M059J (cell line): ENCODE data around the gene SIK1. TPM values are rescaled to one million over a fixed set of nuclear protein-coding genes. Genes with fewer than 3 reads are reported as not detected.
"Not testable (repeated sequence)": the region's sequence is repeated elsewhere in the genome, so short reads cannot be mapped to it uniquely, and the experiment has no call there.

Experiments
- DNase-seq: peaks from one replicate; pipeline ENCODE4 v3.0.0-alpha.2; 2012; ENCODE audit warnings: low read depth
- total RNA-seq: library from RNA; depleted of rRNA; stranded (reverse); fragments of >200 nt; shearing (Covaris generic); gene quantifications from 2 replicates; pipeline ENCODE4 v1.2.3, GENCODE V29; 2014

SIK1 gene
- total RNA-seq, 1 experiment from 2014 or later = 3.6 TPM

DNA sequence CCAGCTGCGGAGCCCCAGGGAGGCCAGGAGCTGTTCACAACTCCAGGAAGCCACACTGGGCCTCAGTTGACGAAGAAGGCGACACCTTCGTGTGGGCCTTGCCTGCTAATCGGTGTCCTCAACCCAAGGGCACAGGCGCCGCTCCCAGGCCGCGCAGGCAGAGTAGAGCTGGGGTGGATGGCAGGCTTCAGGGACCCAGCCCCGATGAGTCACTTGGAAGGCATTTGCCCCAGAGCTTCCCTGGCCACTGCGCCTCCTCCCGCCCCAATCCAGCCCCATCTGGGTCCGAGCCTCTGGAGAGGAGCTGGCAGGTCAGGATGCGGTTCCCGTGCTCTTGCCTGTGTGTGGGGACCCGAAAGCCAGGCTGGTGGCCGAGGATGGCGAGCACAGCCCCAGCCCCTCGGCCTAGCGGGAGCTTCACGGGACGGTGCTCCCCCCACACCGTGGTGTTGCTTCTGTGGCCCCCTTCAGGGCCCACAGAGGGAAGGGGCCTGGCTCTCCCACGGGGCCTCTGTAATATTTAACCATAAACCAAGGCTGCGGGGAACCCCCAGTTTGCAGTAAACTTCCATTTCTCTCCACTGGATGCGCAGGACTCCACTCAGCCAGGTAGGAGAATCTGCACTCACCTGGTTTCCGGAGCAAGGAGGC is 30.0 kb downstream of the SIK1 start:
- DNase-seq = not testable (repeated sequence)

DNA sequence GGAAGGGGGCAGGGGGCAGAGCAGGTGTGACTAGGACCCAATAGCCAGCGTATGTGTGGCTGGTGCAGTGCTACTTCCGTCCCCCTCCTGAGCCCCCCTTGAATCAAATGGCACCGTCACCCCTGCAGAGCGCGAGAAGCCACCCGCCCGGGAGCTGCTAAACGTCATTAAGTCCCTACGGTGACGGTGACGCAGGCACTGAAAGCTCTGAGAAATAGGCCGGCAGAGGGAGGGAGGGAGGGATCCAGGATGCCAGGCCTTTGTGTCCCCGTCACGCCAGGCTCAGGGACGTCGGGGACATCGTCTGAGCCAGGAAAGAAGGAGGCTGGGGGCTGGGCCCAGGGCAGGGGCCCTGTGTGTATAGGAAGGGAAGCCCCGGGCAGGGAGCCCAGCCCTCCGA is 43.6 kb downstream of the SIK1 start:
- not testable (repeated sequence) for DNase-seq

DNA sequence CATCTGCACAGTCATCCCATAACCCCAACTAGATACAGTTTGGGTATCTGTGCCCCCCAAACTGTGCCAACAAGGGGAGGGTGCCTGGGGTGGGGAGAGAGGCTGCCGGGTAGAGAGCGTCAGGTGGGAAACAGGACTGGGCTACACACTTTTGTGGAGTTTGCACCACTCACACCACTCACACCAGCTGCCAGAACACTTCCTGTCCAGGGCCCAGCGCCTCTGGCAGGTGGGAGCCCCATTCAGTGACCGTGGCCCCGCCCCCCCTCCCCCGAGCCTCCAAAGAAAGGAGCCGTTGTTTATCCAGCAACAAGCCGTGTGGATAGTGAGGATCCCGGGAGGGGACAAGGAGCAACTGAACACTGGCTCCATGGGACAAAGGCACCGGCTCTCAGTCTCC is 44.0 kb downstream of the SIK1 start:
- not testable (repeated sequence) for DNase-seq

DNA sequence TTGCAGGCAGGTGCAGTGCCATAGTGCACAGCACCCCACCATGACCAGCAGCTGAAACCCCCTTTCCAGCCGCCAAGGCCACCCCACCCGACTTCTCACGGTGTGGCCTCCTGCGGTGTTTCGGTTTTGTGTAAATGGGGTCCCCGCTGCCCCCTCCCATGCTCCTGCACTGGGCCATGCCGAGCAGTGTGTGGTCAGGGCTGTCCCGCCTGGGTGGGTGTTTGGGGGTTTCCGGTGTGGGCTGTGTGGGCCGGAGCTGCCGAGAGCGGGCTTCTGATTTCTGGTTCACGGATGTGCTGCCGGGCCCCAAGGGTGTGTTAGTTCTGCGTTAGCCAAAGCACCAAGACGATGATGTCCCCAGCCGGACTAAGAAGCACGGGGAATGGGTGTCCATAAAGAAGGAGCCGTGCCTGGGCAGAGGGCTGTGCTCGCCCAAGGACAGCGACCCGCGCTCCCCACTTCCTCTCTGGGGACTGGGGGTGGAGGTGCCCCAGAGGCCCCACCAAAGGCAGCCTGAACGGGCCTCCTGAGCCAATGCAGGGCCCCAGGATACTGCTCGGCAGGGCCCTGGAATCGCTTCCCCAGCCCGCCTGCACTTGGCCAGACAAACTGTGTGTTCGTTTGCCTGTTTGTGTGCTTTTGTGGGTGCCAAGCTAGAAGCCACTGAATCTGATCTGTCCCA is 45.9 kb downstream of the SIK1 start:
- not testable (repeated sequence) for DNase-seq

DNA sequence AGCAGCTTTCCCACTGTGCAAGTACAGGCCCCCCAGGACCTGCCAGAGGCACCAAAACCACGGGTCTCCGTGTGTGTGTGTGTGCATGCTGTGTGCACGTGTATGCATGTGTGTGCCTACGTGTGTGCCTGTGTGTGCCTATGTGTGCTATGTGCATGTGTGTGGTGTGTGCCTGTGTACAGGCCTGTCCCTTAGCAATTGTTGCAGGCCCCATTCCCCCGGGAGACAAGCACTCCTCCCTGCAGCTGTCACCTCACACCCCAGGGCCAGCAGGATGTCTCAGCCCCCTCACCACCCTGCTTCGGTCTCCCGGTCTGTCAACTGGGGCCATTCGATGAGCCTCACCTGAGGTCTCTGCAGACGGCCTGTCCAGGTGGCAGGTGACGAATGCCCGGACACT is 46.6 kb downstream of the SIK1 start:
- not testable (repeated sequence) for DNase-seq

DNA sequence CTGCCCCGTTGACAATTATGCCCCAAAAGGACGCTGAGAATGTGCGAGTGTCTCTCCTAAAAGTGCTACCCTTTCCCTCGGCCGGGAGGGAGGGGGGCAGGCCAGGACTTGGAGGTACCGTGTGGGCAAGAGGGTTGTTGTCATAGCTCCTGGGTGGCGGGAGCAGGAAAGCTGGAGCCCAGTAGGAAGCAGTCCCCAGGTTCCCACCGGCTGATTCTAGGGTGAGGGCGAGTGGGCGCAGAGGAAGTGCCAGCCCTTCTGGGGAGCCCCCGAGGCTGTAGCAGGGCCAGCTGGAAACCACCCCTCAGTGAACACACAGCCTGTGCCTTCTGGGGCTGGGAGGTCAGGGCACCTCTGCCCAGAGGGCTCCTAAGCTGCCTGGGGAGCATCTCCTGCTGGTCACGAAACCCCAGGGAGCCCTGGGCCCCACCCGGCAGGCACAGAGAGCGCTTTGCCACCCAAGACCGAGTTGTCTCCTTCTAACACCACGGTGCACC is 47.3 kb downstream of the SIK1 start:
- DNase-seq = not testable (repeated sequence)

DNA sequence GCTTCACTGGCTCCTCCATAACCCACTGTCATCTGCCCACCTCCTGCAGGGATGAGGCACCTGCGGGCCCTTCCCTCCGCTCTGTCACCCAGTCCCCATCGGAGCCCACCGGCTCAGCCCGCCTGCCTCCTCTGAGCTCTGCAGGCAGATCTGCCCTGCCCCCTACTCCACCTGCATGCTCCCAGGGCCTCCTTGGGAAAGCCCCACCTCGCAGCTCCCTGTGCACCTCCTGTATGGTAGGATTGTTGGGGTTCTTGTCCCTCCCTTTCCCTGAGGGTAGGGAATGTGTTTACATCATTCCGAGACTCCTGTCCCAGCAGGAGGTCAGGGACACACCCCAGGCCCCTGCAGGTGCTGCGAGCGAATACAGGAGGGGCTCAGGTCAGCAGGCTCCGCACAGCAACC is 50.5 kb downstream of the SIK1 start:
- no peak for DNase-seq

DNA sequence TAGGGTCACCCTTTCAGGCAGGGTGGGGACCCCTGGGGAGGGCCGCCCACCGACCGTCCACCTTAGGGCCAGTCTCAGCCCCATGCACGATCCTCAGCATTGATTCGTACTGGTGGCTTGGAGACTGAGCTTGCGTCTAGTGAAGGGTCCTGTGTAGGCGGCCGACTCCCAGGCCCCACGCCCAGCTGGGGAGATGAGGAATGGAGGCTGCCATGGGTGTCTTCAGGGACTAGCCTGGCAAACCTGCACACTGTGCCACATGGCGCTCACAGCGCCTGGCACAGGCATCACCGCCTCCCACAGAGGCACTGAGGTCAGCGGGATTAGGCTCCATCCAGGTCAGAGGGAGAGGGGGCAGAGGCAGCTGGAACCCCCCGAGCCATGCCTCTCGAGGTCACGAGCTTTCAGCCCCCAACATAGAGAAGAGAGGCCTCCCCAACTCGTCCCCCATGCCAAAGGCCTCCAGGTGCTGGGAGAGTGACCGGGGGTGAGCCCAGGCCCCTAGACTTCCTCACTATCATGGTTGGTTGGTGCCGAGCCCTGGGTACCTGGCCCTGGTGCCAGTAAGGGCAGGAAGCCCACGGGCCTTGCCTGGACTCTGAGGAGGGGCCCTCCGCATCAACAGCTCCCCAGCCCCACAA is 51.0 kb downstream of the SIK1 start:
- no peak for DNase-seq

DNA sequence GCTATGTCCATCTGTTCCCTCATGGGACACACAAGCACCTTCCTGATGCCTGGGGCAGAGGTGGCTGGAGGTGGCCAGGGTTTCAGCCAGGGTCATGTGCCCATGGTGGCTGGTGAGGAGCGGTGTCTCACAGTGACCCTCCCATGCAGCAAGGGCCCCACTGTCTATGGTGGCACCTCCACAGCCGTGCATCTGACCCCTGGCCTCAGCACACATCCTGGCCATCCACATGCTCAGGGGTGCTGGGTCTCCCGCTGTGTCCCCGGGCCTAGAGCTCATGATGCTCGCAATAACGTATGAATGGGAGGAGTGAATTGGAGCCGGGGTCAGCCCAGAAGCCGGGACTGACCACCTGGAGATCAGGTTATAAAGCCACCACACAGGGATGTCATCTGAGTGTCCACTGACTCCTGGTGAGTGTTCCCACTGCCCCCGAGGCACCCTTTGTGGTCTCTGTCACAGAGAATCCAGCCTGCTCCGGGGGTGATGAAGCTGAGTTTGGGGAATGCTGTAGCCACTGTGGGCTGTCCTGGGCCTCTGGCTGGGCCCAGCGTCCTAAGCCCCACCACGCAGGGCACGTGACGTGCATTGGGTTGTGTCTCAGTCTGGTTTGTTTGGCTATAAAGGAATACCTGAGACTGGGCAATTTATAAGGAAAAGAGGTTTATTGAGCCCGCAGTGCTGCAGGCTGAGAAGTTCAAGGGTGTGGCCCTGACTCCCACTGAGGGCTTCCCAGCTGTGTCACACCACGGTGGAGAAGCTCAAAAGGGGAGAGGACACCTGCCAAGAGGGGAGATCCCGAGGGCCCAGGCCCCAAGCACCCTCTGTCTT is 51.7 kb downstream of the SIK1 start:
- DNase-seq = no peak

DNA sequence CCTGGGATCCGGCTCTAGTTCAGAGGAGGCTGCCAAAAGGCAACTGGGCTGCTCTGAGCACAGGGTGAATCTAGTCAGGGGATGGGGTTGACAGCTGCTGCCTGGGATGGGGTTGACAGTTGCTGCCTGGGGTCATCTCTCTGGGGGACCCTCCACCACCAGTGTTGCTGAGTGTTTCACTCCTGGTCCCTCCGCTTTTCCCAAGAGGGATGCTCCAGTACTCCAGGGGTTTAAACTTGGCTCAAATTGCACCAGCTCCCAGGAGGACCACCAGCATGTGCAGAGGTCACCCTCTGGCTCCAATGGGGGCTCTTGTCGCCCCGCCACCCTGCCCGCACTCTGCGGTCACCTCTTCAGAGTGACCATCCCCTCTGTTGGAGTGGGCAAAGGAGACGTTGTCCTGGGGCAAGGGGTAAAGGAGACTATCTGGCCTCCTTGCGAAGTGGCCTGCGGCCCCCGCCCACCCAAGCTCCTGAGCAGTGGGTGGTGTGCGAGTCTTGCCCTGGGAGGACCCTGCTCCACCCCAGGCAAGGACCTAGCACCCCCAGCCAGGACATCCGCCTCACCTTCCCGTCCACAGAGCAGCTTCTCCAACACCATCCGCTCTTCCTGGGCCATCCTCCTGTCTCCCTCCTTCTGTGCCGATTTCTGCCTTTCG is 52.6 kb downstream of the SIK1 start:
- DNase-seq = no peak

DNA sequence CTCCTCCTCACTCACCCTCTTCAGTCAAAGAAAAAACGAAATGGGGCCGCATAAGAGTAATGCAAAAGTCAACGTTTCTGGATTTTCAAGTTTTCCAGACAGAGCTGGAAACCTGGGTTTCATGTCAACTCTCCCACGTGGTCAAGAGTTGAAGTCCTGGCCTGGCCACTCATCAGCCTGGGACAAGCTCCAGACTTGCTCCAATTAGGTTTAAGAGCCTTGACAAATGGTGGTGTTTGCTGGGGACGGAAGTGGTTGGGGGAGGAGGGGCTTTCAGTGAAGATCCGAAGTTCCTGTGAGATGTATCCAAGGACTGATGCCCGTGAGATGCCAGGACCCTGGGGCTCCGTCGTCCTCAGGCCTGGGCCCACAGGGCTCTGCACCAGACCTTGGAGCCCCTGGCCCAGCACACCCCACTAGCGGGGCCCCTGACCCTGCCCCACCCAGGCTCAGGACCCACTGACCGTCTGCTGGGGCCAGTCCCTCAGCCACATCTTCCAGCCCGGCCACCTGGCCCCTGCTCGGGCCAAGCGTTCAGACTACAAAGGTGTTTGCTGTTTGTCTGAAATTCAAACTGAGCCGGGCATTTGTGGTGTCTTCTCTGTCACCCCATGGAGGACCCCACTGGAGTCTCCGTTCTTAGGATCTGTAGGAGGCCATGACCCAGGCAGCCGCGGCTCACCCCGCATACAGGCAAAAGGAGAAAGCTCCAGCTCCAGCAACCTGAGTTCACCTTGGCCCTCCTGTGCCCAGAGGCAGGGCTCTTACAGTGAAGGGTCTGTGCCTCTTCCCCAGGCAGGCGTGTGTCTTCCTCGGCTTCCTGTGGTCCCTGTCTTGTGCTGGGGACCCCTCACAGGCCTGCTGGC is 53.3 kb downstream of the SIK1 start:
- peak; percentile 54 for DNase-seq

DNA sequence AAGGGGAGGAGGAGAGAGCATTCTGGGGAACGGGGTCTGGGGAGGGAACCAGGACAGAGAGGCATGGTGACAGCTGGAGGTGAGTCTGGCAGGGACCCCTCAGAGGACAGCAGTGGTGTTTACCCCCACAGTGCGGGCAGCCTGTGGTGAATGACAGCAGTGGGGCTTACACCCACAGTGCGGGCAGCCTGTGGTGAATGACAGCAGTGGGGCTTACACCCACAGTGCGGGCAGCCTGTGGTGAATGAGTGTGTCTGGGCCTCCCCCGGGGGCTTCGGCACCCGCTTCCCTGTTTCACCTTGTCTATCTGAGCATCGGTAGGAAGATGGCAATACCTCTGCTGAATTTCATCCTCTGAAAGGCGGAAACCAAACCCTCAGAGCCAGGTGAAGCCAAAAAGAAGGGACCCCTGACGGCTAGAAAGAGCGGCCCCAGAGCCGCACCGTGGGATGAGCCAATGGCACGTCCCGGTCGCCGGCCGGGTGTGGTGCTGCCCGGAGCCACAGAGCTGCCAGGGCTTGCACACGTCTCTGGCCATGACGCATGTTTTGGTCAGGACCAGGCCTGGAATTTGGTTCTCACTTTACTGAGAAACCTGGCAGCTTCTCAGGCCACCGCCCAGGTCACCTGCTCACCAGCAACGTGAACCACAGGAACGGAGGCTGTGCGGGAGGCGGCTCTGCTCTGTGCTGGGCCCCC is 54.1 kb downstream of the SIK1 start:
- DNase-seq = peak; percentile 76

DNA sequence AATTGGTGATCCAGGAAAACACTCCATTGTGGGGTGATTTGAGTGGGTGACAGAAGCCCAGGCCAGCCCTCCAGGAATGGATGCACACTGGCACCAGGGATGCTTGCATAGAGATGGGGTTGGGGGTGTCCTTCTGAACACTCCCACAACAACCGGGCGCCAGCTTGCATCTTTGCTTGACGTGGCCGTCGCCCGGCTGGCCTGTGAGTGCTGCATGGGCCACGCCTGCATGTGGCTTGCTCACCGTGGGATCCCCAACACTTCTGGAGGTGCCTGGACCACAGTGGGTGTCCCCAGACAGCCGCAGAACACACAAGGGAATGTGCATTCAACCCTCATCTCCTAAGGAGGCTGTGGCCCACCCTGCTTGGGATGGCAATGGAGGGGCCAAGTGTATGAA is 55.1 kb downstream of the SIK1 start:
- DNase-seq = no peak

DNA sequence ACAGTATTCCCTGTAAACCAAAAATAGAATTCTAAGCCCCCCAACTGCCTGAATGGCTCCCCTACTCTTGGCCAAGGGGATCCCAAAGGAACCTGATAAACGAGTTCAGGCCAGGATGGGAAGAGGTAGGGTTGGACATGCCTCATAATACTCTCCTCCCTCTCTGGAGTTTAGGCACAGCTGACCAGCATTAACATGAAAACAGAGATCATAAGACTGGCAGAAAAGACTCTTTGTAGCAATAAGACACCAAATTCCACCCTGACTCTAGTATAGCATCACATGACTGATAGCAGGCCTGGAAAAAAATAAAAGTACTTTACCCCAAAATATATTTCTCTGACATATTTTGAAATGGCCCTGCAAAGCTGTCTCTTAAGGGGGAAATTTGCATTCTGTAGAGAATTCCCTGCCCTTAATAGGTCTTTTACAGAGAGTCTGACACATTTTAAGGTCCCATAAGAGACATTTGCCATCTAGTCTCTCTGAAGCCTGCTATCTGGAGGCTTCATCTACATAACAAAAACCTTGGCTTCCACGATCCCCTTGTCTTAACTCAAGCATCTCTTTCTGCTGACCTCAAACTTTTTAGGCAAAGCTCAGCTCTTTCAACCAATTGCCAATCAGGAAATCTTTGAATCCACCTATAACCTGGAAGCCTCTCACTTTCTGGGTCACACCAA is 55.9 kb downstream of the SIK1 start:
- no peak for DNase-seq

DNA sequence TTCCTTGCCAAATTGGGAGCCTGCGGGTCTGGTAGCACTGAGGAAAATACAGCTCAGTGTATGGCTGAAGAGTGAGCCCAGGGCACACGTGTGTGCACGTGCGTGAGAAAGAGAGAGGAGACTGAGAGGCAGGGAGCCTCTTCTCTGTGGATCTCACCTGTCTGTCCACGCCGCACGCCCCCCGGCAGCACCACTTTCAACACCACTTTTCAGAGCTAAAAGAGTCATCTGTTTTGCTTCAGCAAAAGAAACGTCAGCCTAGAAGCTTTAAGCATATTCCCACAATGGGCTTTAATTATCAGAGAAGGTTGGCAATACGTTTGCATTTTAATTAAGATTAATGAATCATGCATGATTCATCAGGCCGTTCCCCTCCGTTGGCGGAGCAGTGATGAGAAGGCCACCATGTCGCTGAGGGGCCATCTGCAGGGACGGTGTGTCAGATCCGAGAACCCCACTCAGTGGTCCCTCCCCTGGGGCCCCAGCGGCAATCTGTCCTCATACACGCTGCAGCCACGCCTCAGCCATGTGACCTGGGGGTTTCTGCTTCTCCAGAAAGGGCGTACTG is 56.8 kb downstream of the SIK1 start:
- DNase-seq = peak; percentile 66

DNA sequence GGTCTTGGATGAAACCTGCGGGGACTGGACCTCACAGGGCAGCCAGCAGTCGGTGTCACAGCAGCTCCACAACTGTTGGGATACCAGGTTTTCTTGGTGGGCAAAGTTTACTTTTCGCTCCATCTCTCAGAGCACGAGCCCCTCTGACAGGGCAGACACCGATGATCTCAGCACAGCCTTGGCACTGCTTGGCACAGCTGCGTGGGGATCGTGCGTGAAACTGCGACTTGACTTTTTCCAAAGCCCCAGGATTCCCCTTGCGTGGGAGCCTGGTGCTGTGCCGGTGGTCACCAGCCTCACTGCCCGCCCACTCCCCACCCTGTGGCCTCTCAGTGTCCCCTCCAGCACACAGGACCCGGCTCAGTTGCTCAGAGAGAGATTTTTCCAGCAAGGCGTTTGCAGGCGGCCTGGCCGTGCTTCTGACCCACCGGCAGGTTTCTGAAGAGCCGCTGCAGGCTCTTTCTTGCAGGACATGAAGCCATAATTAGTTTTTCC is 57.3 kb downstream of the SIK1 start:
- no peak for DNase-seq

DNA sequence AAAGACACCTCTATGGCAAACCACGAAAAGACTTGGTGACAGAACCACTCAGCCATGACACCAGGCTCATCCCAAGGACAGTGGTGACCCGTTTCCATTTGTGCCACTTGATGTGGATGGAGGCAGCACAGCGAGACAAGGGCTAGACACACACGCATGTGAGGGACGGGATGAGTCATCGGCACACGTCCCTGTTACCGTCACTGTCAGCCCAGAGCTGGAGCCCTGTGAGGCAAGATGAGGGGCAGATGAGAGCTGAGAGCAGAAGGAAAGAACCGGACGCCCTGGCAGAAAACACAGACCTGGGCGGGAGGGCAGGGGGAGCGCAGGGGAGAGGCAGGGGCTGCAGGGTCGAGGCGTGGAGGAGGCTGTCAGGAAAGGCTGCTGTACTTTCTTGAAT is 57.8 kb downstream of the SIK1 start:
- peak; percentile 60 for DNase-seq

DNA sequence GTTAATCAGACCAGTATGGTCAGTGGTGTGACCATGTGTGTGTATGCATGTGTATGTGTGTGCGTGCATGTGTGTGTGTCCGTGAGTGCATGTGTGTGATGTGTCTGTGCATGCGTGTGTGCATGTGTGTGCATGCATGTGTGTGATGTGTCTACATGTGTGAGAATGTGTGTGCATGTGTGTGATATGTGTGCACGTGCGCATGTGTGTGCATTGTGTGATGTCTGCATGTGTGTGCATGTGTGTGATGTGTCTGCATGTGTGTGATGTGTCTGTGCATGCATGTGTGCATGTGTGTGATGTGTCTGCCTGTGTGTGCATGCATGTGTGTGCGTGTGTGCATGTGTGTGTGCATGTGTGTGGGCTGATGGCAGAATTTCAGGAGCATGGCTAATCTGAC is 58.2 kb downstream of the SIK1 start:
- DNase-seq = no peak

DNA sequence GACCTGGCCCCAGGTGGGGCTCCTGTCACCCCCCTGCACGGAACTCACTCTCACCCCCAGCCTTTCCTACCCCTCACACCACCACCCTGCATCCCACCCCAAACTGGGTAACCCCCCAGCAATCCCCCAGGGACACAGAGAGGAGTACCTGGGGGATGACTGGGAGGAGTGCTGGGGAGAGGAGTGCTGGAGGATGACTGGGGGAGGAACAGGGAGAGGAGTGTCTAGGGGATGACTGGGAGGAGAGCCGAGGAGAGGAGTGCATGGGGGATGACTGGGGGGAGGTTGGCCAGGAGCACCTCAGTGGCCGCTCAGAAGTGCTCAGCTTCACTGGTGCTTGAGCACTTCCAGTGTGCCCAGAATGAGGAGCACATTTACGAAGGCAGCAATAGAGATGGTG is 59.1 kb downstream of the SIK1 start:
- DNase-seq = no peak
